ENCODE measurements around the gene ZNF14.
"Not testable (repeated sequence)": the region's sequence is repeated elsewhere in the genome, so short reads cannot be mapped to it uniquely, and the experiment has no call there.

Gene ZNF14

DNA sequence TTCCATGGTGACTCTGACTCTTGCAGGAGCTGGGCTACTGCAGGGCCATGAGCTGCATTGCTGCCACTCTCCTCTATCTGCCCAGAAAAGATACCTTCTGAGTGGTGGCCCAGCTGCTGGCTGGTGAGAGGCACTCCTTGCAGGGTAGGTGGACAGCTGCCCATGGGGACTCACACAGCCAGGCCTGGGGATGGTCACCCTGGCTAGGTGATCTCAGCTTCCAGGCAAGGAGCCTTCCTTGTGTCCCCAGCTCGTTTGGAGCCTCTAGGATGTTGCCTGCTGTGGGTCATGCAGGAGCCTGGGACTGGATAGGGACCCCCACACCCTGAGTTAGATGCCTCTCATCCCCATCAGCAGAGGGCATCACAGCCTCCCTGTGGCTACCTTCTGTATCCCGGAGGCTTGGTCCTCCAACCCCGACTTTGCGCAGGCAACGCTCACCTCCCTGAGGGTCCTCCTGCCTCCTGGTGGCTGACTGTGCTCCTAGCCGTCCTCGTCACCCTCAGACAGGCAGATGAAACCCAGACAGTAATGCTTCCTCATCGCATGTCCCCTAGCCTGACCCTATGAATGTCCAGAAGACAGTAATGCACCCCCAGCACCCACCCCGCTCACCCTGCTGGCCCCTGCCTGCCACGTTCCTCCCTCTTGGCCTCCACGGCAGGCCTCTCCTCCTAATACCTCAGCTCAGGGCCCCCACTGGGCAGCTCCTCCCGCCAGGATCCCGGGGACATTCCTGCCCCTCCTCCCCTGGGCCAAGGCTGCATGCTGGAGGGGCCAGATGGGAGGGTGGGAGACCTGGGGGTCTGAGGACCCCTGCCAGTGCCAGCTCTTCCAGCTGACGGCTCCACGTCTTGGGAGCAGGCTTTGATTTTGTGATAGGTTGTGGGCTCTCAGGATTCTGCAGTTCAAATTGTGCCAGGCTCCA, 13.6 kb upstream of the ZNF14 start:
- no peak for DNase-seq (ENCODE audit: low read depth)

DNA sequence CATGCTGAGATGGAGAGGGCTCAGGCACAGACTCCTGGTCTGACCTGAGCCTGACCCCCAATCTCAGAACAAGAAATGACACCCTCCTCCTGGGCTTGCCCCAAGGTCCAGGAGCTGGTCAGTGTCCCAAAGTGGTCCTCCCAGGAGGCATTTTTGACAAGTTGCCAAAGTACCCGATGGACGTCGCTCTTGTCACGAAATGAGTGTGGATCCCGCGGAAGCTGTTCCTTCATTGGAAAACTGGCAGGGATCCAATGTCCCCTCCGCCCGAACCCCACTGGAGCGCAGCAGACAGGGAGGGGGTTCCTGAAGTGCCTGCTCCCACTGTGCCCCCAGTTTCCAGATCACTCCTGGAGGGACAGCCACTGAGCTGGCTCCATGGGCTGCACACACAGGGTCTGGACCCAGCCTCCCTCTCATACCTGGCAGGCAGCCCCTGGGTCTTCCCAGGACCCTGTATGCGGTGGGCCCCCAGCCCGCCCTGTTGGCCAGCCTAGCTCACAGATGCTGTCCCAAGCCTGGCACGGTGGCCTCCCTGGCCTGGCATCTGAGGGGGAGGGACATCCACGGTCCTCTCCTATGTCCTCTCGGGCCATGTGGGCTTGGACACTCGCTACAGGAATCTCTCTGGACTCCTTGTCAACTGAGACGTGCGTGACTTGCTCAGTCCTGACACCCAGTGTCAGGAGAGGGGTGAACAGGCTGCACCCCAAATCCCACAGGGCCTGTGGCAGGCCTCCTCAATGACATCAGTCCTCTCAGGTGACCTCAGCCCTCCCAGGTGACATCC, 12.8 kb upstream of the ZNF14 start:
- DNase-seq (ENCODE audit: low read depth): no peak

DNA sequence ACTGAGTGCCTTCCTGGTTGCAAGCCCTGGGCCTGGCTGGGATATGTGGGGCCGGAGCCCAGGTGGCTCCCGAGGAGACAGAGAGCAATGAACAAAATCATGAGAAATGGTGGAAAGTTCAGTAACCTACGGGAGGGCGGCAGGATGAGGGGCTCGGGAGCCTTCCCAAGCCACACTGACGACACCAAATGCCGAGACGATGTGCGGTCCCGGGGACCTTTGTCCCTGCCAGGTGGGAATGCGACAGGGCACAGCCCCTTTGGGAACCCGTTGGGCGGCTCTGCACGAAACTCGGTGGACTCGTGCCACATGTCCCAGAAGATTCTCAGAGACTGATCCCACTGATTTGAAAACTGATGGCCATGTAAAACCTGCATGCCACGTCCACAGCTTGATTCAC, 11.7 kb upstream of the ZNF14 start:
- DNase-seq (ENCODE audit: low read depth): no peak

DNA sequence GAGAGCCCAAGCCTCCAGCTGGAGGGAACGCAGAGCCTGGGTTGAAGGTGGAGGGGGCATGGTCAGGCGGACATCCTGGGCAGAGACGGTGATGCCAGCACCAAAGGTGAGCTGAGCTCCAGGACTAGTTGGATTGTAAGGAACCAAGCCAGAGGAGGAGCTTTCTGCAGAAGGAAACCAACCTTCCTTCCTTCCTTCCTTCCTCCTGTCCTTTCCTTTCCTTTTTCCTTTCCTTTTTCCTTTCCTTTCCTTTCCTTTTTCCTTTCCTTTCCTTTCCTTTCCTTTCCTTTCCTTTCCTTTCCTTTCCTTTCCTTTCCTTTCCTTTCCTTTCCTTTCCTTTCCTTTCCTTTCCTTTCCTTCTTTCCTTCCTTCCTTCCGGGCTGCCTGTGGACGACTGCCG, 11.0 kb upstream of the ZNF14 start:
- not testable (repeated sequence) for DNase-seq (ENCODE audit: low read depth)

DNA sequence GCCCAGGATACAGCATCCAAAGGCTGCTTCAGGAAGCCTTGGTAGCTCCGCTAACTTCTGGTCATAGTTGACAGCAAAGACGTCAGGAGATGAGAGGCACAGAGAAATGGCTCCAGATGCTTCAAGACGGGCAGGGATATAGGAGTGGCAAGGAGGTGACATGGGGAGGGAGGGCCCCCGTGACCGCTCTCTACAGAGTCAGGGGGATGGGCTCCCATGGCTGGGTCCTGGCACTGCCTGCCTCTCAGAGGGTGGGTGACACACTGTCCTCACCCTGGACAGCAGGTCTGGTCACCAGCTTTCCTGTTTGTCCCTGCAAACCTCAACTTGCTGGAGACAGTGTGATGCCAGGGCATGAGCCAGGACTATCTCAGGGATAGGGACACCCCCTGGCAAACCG, 10.3 kb upstream of the ZNF14 start:
- DNase-seq (ENCODE audit: low read depth): no peak

DNA sequence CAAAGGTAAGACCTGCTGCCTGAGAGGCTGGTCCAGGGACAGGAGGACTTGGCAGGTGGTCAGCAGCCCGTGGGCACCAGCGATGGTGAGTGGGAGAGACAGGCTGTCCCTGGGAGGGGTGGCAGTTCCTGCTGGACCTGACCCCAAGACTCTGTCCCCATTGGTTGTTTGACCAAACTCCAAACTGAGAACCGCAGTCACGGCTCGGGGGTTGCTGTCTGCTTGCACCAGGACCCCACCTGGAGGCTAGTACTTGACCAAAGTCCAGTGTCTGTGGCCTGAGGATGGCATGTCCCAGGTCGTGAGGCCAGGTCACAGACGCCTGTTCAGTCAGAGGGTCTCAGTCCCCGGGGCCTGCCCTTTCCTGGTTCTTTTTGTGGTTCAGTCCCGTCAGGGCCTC, 9.9 kb upstream of the ZNF14 start:
- no peak for DNase-seq (ENCODE audit: low read depth)

DNA sequence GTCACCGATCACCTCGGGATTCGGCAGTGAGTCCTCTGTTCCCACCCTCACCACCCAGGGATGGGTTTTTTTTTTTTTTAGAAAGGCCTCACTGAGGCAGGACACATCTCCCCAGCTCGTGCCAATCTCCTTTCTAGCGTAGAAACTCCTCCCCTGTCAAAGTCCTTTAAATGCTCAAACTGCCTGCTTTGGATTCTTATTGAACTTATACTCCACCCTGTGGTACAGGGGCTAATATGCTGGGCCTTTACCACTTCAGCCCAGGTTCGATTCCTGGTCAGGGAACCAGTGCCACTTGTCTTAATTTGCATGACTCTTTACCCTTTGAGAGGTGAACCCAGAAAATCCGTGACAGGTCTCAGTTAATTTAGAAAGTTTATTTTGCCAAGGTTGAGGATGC, 8.3 kb upstream of the ZNF14 start:
- no peak for DNase-seq (ENCODE audit: low read depth)

DNA sequence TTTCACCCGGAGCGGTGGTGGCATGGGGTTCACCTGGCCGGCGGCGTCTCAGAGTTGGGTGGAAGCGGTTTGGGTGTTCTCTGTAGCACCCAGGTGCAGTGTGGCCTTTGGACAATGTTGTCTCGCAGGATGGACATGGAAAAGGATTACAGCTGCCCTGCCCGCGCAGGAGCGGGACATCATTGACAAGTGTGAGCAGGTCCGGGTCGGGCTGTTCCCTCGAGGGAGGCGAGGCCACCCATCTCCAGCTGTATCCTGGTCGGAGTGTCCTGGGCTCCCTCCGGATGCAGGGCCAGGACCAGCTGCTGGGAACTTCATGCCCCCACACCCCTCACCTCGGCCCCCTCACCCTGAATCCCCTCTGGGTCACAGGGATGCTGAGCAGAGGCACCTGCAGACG, 7.8 kb upstream of the ZNF14 start:
- no peak for DNase-seq (ENCODE audit: low read depth)

DNA sequence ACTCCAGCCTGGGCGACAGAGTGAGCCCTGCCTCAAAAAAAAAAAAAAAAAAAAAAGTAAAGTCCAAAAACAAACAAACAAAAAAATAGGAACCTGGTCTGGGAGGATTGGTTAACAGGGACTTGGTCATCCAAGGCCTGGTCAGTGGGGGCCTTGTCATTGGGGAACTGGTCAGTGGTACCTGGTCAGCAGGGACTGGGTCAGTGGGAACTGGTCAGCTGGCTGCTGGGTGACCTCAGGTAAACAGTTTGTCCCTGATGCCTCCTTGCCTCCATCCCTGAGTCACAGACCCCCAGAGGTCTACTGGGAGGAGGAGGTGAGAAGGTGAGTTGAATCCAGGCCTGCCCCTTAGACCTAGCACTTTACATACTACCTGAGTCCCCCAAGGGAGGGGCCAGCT, 5.7 kb upstream of the ZNF14 start:
- no peak for DNase-seq (ENCODE audit: low read depth)

DNA sequence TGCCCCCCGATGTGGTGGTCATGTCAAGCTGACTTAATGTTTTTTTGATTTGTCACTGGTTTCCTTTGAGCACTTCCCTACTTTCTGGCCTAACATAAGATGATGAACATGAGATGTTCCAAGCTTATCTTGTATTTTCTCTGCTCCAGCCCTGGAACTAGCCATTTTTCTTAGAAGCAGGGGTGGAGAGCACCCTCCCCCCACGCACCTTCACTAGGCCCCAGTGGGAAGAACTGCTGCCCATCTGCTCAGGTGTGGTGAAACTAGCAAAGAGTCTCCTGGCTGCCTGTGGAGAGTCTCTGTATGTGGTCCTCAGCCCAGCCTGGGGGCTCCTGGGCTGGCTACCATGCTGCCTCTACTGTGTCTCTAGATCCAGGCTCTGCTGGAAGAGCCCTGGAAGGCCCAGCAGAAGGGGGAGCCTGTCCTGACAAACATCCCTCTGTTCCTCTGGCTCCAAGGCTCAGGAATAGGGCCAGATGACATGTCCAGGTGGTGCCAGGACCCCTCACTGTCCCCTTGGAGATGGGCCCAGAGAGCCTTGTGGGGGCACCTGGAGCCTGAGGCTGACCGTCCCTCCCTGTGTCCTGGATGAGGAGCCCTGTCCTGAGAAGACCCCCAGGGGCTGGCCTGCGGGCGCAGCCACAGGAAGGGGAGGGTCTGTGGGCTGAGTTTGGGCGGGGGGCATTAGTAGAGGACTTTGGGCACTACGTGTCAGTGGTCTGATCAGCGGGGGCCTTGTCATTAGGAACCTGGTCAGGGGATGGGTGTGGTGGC, 4.8 kb upstream of the ZNF14 start:
- no peak for DNase-seq (ENCODE audit: low read depth)

DNA sequence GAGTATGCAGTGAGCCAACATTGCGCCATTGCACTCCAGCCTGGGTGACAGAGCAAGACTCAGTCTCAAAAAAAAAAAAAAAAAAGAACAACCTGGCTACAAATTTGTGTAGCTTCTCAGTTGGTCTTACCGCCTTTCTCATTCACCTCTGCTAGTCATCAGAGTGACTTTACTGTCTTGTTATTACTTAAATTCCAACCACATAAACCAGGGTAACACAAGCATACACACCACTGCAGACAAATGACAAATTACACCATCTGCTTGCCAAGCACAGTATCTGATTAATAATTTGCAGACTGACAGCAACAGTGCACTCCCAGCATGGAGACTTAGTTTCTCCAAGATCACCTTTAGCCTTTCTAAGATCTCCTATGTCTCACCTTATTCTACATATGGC, 11.0 kb downstream of the ZNF14 start:
- DNase-seq (ENCODE audit: low read depth): no peak

DNA sequence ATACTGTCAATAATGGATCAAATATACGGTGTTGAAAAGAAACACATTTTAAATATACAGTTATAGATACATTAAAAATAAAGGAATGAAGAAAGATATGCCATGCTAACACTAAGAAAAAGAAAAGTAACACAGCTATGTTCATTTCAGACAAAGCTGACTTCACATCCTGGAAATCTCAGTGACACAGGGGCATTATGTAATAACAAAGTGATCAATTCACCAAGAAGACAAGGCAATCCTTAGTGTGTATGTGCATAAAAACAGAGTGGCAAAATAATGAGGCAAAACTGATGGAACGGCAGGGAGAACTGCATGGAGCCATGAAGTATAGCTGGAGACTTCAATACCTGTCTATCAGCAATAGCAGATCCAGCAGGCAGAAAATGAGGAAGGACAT, 13.1 kb downstream of the ZNF14 start:
- DNase-seq (ENCODE audit: low read depth): no peak

DNA sequence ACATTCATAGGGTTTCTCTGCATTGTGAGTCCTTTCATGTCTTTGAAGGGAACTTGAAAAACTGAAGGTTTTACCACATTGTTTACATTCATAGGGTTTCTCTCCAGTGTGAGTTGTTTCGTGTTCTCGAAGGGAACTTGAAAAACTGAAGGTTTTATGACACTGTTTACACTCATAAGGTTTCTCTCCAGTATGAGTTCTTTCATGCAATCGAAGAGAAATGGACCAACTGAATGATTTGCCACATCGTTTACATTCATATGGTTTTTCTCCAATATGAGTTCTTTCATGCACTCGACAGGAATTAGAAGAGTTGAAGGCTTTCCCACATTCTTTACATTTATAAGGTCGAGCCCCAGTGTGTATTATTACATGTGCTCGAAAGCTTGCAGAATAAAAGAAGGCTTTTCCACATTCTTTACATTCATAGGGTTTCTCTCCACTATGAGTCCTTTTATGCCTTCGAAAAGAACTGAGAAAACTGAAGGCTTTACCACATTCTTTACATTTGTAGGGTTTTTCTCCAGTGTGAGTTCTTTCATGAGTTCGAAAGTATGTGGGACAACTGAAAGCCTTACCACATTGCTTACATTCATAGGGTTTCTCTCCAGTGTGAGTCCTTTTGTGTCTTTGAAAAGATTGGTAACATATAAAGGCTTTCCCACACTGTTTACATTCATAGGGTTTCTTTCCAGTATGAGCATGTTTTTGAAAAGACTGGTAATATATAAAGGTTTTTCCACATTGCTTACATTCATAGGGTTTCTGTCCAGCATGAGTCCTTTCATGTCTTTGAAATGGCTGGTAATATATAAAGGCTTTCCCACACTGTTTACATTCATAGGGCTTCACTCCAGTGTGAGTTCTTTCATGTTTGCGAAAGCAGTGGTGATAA, 20.7 kb downstream of the ZNF14 start:
- no peak for DNase-seq (ENCODE audit: low read depth)

DNA sequence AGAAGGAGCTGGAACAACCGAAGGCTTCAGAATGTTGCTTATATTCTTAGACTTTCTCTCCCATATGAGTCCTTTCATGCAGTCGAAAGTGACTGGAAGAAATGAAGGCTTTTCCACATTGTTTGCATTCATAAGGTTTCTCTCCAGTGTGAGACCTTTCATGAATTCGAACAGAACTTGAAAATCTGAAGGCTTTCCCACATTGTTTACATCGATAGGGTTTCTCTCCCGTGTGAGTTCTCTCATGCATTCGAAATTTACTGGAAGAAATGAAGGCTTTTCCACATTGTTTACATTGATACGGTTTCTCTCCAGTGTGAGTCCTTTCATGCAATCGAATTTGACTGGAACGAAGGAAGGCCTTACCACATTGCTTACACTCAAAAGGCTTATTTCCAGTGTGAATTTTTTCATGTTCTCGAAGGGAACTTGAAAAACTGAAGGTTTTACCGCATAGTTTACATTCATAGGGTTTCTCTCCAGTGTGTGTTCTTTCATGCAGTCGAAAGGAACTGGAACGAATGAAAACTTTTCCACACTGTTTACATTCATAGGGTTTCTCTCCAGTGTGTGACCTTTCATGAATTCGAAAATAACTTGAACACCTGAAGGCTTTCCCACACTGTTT, 21.5 kb downstream of the ZNF14 start:
- no peak for DNase-seq (ENCODE audit: low read depth)

DNA sequence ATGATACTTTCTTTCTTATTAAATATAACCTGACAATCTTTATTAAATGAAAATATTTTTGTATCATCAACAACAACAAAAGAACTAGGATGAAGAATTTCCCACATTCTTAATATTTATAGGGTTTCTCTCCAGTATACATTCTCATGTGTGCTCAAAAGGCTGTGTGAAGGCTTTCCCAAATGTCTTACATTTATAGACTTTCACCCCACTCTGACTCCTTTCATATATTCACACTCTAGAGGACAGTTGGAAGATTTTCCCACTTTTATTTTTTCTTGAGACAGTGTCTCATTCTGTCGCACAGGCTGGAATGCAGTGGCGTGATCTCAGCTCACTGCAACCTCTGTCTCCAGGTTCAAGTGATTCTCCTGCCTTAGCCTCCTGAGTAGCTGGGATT, 22.4 kb downstream of the ZNF14 start:
- no peak for DNase-seq (ENCODE audit: low read depth)

DNA sequence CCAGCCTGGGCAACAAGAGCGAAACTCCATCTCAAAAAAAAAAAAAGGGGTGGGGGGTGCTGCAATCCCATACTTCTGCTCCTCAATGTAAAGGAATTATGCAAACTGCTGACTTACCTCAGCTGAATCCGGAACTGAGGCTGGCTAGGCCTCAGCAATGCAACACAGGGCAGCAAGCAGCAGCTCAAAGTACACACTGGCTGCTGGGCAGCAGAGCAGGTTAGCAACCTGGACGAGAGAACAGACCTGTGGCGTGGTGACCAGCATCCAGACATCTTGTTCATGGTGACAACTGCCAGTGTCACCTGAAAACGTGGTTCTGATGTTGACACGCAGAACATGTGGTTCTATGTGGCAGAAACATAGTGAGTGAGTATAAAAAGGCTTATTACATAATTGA, 28.1 kb downstream of the ZNF14 start:
- DNase-seq (ENCODE audit: low read depth): no peak

DNA sequence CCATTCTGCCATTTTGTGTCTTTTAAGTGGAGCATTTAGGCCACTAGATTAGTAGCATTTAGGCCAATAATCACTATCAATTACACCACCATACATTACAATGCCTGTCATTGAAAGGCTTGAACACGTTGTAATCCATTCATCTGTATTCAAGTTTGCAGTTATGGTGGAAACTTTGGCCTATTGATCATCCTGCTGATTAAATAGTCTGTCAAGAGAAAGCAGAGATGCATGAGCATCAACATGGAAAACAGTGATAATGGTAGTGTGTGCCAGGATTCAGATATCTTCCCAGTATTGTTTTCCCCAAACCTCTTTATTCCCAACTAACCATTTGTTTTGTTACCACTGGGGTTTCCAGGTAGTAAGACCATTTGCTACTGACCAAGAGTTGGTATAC, 32.4 kb downstream of the ZNF14 start:
- DNase-seq (ENCODE audit: low read depth): not testable (repeated sequence)

DNA sequence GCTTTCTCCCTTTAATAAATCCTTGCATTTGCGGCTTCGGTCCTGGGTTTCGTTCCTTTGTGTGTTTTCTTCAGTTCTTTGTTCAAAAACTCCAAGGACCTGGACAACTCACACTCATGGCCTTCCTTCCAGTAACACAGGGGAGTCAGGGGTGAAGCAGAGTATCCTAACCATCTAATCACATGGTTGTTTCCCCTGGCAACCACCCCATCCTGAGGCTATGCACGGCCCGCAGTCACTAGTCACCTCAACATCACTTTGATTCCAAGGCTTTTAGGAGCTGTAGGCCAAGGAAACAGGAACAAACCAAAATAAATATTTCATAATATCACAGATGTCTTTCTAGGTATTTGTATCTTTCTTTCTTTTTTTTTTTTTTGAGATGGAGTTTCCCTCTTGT, 35.3 kb downstream of the ZNF14 start:
- no peak for DNase-seq (ENCODE audit: low read depth)

DNA sequence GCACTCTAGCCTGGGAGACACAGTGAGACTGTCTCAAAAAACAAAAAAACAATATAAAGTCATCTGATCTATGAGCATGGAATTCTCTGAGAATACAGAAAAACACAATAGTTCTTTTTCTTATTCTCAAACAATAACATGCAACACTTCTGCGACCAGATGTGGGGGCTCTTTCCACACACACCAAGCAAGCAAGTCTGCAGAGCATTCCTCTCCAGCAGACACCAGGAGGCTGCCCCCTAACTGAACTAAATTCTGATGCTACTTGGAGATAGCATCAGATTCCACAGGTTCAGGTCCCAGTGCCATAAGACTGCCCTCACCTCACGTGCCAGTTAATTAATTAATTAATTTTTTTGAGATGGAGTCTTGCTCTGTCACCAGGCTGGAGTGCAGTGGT, 36.5 kb downstream of the ZNF14 start:
- no peak for DNase-seq (ENCODE audit: low read depth)

DNA sequence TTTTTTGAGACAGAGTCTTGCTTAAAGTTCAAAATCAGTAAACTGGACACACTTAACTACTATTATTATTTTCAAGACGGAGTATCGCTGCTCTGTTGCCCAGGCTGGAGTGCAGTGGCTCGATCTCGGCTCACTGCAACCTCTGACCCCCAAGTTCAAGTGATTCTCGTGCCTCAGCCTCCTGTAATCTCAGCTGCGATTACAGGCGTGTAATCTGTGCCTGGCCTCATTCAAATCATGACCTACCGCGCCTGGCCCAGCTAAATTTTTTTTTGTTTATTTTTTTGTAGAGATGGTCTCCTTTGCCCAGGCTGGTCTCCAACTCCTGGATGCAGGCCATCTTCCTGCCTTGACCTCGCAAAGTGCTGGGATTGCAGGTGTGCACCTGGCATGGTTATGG, 41.2 kb downstream of the ZNF14 start:
- DNase-seq (ENCODE audit: low read depth): no peak

DNA sequence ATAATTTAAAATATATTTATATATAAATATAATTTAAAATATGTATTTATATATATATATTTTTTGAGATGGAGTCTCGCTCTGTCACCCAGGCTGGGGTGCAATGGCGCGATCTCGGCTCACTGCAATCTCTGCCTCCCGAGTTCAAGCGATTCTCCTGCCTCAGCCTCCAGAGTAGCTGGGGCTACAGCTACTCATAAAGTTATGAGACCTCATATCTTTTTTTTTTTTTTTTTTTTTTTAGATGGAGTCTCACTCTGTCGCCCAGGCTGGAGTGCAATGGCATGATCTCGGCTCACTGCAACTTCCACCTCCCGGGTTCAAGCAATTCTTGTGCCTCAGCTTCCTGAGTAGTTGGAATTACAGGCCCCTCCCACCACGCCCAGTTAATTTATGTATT, 43.9 kb downstream of the ZNF14 start:
- DNase-seq (ENCODE audit: low read depth): not testable (repeated sequence)

Data from EH (cell line).